Limb (tissue), 2 donors: ENCODE results near the gene CCDC80.

Experiments used
- DNase-seq, 2 donors: peaks; one replicate each; pipeline ENCODE4 v3.0.0-alpha.2; 2016; ENCODE audit errors: extremely low spot score in 2 of 2

Gene CCDC80

DNA sequence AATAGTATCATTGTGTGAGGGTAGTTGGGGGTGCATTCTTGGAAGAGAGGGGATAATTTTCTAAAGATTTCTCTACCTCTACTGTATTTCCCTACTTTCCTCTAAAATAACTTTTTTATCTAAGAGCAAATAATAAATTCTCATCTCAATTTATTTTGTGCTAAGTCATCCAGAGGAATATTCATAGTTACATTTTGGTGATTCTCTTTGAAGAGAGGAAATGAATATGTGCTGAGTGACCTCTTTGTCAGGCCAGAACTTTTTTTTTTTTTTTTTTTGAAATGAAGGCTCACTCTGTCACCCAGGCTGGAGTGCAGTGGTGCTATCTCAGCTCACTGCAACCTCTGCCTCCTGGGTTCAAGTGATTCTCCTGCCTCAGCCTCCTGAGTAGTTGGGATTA is 15.1 kb upstream of the CCDC80 start:
- DNase-seq: no peak

DNA sequence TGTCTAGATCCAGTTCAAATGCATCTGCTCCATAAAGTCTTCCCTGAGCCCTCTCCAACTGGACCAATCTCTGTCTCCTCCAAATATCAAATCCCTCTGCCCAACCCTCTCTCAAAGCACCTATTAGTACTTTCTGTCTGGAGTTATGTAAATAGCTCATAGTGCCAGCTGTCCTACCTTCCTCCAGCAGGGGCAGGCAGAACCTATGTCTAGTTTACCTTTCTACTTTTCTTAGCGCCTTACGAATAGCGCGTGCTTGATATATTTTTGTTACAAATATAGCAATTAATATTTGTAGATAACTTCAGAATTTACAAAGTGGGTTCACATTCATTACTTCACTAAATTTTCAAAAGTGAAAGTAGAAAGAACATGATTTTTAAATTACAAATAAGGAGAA is 14.0 kb upstream of the CCDC80 start:
- no peak for DNase-seq

DNA sequence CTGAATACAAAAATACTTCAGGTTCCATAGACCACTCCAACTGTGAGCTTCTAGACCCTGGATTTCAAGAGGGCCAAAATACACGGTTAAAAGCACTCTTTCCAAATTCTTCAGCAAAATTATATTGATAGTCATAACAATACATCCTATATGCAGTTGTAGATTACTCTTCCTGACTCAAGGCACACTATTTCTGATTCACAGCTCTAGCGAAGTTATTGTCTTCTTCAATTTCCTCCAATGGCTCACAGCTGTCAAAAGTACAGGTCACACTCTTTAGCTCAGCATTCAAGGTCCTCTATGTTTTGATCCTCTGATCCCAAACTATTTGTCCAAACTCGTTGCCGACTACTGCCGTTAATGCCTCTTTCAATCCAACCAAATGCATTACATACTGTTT is 13.5 kb upstream of the CCDC80 start:
- DNase-seq: no peak

DNA sequence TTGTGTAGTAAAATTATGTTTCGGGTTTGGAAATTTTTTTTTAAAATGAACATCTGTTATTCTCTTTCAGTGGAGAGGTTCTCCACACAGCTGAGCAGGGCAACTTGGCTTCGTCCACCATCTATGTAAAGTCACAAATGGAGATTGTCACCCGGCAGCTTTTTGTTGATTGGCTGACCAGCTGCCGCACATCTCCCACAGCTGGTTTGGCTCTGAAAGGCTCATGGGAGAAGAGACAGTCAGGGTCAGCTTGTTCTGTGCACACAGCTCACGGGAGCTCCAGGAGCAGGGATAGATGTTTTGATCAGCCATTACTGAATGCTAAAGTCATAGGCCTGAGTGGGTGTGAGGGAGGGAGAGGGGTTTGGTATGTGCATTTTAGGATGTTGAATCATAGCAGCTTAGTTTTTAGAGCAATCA is 12.9 kb upstream of the CCDC80 start:
- DNase-seq: no peak

DNA sequence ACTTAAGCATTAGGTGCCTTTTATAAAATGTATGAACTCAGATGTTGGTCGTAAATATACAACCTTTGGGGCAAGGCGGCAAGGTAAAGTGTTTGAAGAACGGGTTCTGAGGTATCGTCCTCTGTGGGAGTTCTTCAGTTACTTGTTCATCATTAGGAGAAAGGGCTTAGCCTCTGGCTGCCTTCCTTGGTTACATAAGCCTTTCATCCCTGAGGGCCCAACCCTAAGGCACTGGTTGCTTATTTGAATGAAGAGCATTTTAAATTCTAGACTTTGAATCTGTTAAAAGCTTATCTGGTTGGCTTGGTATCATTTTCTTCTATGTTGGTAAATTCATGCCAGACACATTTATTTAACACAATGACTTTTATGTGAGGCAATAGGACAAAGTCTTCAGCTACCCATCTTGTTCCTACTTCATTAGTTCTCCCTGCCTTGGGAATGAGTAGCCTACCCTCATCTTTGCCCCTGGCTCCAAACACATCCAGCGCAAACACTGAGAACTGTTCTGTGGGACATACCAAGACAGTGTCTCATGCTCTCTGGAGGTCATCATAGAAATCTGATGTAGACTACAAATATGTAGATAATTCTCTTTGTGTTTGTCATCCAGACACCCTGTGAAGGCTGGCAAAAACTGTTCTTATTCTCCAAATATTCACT is 12.4 kb upstream of the CCDC80 start:
- no peak for DNase-seq

DNA sequence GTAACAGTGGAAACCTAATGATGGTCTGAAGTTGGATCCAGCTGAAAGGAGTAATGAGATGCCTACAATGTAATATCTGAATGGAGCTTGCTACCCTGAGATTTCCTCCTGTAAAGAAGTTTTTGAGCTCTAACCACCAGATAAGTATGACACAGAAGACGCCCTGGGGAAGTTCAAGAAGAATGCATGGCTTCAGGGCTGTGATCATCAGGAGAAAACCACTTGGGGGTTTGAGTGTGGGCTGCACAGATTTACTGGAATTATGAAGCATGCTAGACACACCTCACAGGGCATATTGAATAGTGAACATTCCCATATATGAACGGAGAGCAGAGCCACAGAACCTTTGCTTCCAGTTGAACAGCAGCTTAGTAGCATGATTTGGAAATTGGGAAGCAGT is 10.6 kb upstream of the CCDC80 start:
- no peak for DNase-seq

DNA sequence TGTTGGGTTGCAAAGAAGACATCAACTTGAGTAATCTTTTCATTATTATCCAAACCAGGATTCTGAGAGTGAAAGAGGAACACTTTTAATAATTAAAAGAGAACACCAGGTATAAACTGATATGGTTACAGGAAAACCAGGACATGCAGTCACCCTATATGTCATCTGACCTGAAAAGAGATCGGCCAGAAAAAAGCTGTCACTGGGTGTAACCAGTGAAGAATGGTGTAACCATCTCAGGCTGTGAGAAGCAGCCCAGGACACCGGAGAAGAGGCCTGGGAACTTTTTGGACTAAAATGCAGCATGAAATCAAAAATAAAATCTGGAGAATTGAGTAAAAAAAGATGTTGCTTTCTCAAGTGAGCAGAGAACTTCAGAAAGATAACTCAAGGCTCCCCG is 10.1 kb upstream of the CCDC80 start:
- DNase-seq: no peak

DNA sequence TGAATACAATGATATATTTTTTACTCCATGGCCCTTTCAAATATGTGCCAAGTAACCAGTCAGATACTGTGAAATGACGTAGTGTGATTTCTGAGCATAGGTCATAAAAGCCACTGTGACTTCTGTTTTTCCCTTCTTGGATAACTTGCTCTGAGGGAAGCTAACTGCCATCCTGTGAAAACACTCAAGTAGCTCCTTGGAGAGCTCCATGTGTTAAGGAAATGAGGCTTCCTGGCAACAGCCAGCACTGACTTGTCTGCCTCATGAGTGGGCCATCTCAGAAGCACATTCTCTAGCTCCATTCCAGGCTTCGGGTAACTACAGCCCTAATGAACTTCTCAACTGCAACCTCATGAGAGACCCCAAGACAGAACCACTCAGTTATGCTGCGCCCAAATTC is 9.5 kb upstream of the CCDC80 start:
- no peak for DNase-seq

DNA sequence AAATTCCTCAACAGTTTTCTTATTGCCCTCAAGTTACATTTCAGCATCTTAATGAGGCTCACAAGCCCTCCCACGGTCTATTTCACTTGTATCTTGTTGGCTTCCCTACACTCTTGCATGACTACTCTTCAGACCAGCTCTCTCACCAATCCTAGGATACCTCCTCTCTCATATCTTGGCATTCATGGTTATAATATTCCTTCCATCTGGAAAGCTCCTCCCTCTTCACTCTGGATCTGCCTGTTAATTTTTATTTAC is 8.5 kb upstream of the CCDC80 start:
- no peak for DNase-seq

DNA sequence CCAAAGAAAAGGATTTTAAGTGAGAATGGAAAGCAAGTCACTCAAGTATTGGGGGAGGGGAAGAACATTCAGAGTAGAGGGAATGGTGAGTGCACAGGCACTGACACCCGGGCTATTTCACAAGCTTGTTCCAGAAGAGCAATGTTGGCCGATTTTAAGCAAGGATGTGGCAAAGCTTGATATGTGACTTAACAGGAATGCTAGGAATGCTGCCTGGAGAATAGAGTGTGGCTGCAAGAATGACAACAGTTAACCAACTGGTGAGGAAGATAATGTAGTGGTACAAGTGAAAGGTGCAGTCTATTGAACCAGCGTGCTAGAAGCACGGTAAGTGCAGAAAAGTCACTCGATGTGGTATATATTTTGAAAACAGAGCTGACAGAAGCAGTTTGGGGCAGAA is 6.2 kb upstream of the CCDC80 start:
- no peak for DNase-seq

DNA sequence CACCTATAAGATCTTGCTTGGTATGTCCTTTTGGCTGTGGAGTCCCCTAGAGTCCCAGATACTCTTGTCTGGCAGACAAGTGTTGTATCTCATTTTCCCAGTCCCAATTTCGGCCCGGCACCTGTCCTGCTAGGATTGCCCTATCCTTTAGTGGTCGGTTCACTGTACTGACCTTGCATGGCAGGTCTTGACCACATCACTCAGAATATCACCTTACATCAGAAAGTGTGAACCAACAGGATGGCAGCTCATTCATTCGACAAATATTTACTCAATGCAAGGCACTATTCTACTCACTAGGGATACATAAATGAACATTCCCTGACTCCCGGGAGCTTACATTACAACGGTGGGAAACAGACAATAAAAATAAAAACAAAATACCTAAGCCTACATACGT is 5.7 kb upstream of the CCDC80 start:
- no peak for DNase-seq

DNA sequence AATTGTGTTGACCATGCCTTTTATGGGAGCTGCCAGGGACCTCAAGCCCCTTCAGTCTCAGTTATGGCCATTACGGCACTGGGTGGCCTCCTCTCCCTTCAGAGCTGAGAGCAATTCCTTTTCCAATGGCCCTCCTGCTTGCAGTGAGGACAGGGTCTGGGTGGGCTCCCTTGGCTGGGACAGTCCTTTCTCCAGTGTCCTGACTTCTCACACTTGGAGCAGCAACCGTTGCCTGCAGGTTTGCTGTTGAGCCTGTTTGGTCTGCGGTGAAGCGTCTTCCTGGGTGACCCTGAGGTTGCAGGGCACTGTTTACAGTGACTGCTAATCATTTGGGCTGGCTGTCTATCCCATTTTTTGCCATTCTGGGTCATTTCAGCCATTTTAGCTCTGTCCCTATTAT is 3.5 kb upstream of the CCDC80 start:
- no peak for DNase-seq

DNA sequence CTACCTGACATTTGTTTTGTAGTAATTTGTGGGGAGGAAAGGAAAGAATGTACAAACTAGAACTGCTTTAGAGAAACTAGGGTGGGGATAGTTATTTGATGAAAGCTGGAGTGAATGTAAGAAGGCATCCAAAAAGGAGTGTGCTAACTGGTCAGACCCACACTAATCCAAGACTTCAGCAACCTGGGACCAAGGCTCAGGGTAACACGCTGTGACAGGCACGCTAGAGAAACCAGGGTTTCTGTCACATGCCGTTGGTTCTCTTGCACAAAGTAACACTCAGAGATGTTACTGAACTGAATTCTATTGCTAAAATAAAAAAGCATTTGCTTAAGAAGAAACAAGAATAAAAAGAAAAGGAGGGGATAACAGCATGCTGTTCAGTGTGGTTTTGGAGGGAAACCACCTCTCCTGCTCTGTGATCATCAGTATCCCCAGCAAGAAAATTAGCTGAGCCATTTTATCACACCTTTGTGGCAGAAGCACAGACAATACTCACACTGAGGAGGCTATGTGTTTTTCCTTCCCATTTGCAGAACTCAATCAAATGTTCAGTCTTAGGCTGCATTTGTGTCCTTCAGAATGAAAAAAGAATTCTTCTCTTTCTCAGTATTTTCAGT is 2.8 kb upstream of the CCDC80 start:
- no peak for DNase-seq

DNA sequence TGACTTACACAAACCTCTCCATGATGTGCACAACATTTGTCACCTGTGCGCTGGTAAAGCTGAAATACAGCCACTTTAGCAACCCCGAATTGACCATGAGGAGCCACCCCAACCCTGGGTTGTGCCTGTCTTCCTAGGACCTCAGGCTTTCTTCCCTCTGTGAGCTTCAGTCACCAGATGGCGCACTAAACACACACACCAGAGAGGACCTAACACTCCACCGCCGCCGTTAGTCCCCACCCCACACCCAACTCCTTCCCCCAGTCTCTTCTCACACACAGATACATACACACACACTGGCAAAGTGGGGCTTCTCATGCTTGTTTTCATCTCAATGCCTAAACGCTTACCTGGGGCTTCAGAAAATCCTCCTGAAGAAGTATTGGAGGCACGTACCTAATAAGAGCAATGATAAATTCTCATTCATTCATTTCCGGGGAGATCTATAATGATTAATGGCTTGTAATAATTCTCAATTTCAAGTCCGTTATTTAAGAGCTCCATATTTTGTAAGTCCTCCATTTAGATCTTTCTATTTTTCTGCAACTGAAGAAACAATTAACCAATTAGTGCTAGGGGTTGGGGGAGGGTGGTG is 2.1 kb upstream of the CCDC80 start:
- DNase-seq: peak; percentile 90 to 92

DNA sequence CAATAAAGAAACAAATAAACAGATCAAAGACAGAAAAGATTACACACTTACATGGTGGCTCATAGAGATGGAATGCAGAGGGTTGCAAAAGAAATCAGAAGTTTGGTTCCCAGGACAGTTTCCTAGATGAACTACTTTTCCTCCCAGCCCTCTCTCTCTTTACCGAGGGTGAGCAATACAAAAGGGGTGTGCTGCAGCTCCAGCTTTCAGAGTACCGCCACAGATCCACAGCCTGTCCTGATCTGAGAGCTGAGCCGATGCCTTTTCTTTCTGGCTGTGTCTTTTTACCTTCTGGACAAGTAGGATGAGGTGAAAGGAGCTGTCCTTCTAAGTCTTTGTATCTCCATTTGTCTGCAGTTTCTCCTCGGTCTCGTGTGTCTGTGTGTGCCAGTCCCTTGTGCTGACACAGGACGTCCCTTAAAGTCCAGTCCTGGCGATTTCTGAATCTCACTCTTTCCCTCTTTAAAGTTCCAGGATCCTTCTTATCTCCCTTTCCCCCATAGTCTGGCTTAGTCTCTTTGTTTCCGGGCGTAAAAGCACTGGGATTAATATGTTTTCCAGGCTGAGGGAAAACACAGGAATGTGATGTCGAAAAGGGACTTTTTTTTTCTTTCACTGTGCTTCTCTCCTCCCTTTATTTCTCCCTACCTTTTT is 540 bp downstream of the CCDC80 start:
- no peak for DNase-seq

DNA sequence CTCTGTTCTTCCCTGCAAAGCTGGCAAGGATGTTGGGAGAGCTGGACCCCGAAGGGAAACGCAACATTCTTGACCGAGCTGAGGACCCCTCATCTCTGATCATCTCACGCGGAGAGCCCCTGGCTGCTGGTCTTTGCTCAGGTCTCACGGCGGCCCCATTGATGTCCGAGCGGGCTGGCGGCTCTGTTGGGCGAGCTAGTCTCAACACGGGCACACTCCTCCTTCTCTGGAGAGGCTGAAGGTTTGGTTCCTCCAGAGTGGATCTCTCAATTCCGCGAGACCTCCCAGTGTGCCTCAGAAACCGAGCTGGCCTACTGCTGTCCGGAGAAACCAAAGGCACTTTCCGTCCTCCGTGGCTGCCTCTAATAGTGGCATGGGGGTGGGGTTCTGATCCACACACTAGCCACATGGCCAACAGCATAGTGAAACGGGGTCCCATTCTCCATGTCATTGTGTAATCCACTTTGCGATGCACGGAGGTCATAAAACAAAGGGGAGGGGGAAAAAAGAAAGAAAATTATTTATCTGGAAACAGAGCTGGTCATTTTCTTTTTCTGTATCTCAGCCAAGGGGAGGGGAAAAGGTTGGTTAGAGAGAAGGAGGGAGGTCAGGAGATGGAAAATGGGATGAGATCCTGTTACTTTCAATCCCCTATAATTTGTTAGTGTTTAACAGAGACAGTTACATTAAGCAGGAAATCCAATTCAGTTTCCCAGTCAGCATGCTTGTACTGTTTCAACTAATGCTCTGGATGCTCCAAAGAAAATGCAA is 1.3 kb downstream of the CCDC80 start:
- no peak for DNase-seq

DNA sequence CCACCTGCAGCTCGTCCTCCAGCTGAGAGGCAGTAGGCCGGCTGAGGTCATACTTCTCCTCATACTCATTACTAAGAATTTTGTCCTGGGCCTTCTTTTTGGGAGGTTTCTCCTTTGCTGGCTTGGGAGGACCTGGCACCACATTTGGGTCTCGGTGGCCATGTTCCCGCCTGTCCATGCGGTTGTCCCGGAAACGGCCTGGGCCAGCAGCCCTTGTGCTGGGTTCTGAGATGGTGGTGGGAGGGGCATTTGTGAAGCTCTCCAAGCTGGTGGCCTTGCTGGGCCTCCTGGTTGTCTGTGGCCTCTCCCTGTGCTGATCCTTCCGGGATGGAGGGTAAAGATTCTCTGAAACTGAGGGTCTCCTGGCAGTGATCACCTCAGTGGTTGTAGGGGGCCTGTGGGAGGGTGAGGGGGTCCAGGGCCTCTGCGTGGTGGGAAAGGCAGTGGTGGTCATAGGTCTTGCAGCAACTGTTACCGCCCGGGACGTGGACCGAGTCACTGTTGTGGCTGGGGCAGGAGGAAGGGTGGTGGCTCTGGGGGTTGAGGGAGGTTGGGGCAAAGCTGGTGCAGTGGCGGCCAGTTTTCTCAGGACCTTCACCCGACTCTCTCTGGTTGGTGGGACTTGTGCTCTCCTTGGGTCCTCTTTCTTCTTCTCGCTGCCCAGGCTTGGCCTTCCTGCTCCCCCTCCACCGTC is 2.5 kb downstream of the CCDC80 start:
- DNase-seq: no peak

DNA sequence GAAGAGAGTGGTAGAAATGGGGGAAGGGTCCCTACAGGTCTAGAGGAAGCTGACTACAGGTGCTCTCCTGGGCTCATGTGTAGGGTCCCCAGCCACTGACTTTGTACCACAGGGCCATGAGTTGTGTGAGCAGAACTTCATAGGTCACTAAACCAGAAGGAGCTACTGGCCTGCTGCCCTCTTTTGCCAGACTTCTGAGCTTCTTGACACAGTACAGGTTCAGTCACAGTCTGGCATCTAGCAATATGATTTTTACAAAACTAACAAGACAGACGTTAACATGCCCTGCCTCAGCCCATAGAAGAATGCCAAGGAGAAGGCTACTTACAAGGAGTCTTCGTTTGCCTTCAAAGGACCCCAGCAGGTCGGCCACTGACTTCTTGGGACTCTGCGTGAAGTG is 3.2 kb downstream of the CCDC80 start:
- DNase-seq: no peak

DNA sequence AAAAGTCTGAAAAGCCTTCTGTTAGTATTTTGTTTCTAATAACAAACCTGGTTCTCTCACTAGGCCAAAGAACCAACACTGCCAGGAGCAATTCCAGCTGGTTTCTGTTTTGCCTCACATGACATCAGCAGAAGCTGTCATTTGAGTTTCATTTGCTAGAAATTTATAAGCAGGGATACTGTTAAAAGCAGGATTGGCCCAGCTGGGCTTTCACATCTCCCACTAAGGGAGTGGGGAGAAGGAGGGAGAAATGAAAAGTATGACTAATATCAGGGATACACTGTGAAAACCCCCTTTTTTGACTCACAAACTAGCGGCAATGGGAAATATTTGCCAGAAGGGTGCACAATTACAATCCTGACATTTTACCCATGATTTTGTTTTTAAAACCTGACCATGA is 5.3 kb downstream of the CCDC80 start:
- peak in 1 of 2 donors; percentile 39 for DNase-seq

DNA sequence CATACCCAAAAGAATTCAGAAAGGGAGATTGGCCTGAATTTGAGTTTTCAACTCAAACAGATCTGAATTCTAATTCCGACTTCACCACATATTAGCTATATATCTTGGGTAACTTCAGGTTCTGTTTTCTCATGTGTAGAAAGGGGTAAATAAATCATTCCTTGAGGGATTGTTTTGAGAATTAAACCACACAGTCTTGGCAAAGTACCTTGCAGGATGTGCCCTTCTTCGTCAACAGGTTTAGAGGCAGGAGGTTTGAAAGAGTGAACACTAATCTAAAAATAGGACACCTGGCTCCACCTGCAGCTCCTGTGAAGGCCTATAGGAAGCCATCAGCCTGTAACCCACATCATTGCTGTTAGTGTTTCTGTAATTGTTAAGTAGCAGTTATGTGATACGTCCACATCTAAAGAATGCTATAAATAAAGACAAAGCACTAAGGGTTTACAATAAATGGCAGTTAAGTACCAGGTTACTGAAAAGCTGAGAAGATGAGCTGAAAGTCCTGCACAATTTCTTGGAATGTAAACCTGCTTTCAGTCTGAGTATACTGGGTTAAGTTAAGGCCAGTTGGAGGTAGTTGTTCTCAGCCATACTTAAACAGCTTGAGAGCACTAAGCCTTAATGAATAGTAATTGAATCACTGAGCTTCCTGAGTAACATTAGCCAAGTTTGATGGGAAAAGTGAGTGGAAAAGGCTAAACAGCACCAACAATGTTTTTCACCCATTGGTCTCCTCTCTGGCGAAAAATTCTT is 6.0 kb downstream of the CCDC80 start:
- DNase-seq: no peak

DNA sequence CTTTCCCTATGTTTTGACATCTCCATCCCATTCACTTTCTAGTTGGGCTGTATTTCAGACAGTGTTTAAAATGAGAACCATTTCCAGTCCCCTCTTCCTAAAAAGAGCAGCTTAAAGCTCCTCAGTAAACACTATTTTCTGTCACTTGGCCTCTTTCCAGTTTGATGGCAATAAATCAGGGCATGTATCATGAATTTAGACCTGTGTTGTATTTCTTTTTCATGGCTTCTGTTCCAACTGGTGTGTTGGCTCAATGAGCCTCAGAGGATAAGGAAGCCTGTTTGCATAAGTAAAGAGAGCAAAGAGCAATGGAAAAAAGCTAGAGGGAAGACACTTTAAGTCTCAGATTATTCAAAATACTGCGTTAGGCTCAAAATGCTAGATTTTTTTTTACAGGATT is 7.2 kb downstream of the CCDC80 start:
- DNase-seq: no peak
